H9 (cell line): ENCODE results near the gene PITPNM1. TPM values are rescaled to one million over a fixed set of nuclear protein-coding genes. Genes with fewer than 3 reads are reported as not detected.

Experiments
- DNase-seq: peaks from one replicate; pipeline ENCODE4 v3.0.0-alpha.2; 2017
- H2AFZ ChIP-seq: one replicate; pipeline ENCODE4 v1.6.1; 2013; ENCODE audit warnings: mild to moderate bottlenecking, low read length, control low read depth, moderate library complexity
- H2AK5ac ChIP-seq: 2 replicates; pipeline ENCODE4 v1.6.1; 2013; ENCODE audit warnings: low read length, control low read depth, mixed read lengths; ENCODE audit not compliant: insufficient read length
- H2BK120ac ChIP-seq: one replicate; pipeline ENCODE4 v1.6.1; 2013; ENCODE audit warnings: low read depth, mild to moderate bottlenecking, low read length, control low read depth, inconsistent platforms; ENCODE audit not compliant: poor library complexity, severe bottlenecking
- H2BK12ac ChIP-seq: 2 replicates; pipeline ENCODE4 v1.6.1; 2013; ENCODE audit warnings: low read length, control low read depth, mixed read lengths, low read depth; ENCODE audit not compliant: insufficient read length
- H2BK15ac ChIP-seq: 2 replicates; pipeline ENCODE4 v1.6.1; 2013; ENCODE audit warnings: low read depth, low read length, control low read depth
- H2BK20ac ChIP-seq: one replicate; pipeline ENCODE4 v1.6.1; 2013; ENCODE audit warnings: low read depth, mild to moderate bottlenecking, low read length, control low read depth, inconsistent platforms; ENCODE audit not compliant: poor library complexity, severe bottlenecking
- H2BK5ac ChIP-seq: 2 replicates; pipeline ENCODE4 v1.6.1; 2013; ENCODE audit warnings: low read length, control low read depth, mixed read lengths; ENCODE audit not compliant: insufficient read length
- H3K14ac ChIP-seq: 2 replicates; pipeline ENCODE4 v1.6.1; 2013; ENCODE audit warnings: low read length, control low read depth; ENCODE audit not compliant: insufficient read depth
- H3K18ac ChIP-seq: 2 replicates; pipeline ENCODE4 v1.6.1; 2013; ENCODE audit warnings: low read depth, mild to moderate bottlenecking, mixed read lengths, low read length, control low read depth; ENCODE audit not compliant: insufficient read length
- H3K23ac ChIP-seq: 2 replicates; pipeline ENCODE4 v1.6.1; 2013; ENCODE audit warnings: low read length, control low read depth, mixed read lengths, low read depth; ENCODE audit not compliant: insufficient read length
- H3K23me2 ChIP-seq: 2 replicates; pipeline ENCODE4 v1.6.1; 2013; ENCODE audit warnings: low read depth, mild to moderate bottlenecking, mixed read lengths, low read length, control low read depth; ENCODE audit not compliant: insufficient read length, poor library complexity, severe bottlenecking
- H3K27ac ChIP-seq: 2 replicates; pipeline ENCODE4 v1.5.1; 2013; ENCODE audit warnings: low read length, control low read depth, mixed read lengths, low read depth; ENCODE audit not compliant: insufficient read length
- H3K27me3 ChIP-seq: 2 replicates; pipeline ENCODE4 v1.6.1; 2013; ENCODE audit warnings: low read length, control low read depth, inconsistent platforms; ENCODE audit not compliant: insufficient read depth
- H3K4ac ChIP-seq: 2 replicates; pipeline ENCODE4 v1.6.1; 2013; ENCODE audit warnings: low read depth, mild to moderate bottlenecking, control low read depth, inconsistent platforms, low read length, moderate library complexity
- H3K4me1 ChIP-seq: 2 replicates; pipeline ENCODE4 v1.6.1; 2013; ENCODE audit warnings: low read length, control low read depth, inconsistent platforms; ENCODE audit not compliant: insufficient read depth
- H3K4me2 ChIP-seq: 2 replicates; pipeline ENCODE4 v1.6.1; 2013; ENCODE audit warnings: low read length, control low read depth, mixed read lengths; ENCODE audit not compliant: insufficient read length, insufficient read depth
- H3K56ac ChIP-seq: 2 replicates; pipeline ENCODE4 v1.6.1; 2013; ENCODE audit warnings: low read depth, mild to moderate bottlenecking, mixed read lengths, low read length, control low read depth; ENCODE audit not compliant: insufficient read length
- H3K79me1 ChIP-seq: 2 replicates; pipeline ENCODE4 v1.6.1; 2013; ENCODE audit warnings: low read depth, mild to moderate bottlenecking, moderate library complexity, low read length, control low read depth, inconsistent platforms; ENCODE audit not compliant: insufficient read depth, poor library complexity, severe bottlenecking
- H3K79me2 ChIP-seq: 2 replicates; pipeline ENCODE4 v1.6.1; 2013; ENCODE audit warnings: low read length, control low read depth, inconsistent platforms; ENCODE audit not compliant: insufficient read depth
- H3K9ac ChIP-seq: 2 replicates; pipeline ENCODE4 v1.6.1; 2013; ENCODE audit warnings: low read length, control low read depth, mixed read lengths; ENCODE audit not compliant: insufficient read length; ENCODE audit errors: extremely low read depth
- H3K9me3 ChIP-seq: one replicate; pipeline ENCODE4 v1.6.1; 2013; ENCODE audit warnings: low read depth, low read length, inconsistent platforms; ENCODE audit not compliant: control insufficient read depth
- H3T11ph ChIP-seq: one replicate; pipeline ENCODE4 v1.6.1; 2013; ENCODE audit warnings: mild to moderate bottlenecking, low read length, control low read depth, inconsistent platforms
- H4K20me1 ChIP-seq: one replicate; pipeline ENCODE4 v1.6.1; 2013; ENCODE audit not compliant: control insufficient read depth, insufficient read length, insufficient read depth
- H4K5ac ChIP-seq: 2 replicates; pipeline ENCODE4 v1.6.1; 2013; ENCODE audit warnings: low read depth, mild to moderate bottlenecking, mixed read lengths, low read length, control low read depth; ENCODE audit not compliant: insufficient read length
- H4K8ac ChIP-seq: replicated peaks from 2 replicates; pipeline ENCODE4 v1.6.1; 2013; ENCODE audit warnings: low read length, control low read depth, mixed read lengths, low read depth; ENCODE audit not compliant: insufficient read length
- H4K91ac ChIP-seq: 2 replicates; pipeline ENCODE4 v1.6.1; 2013; ENCODE audit warnings: low read depth, mild to moderate bottlenecking, moderate library complexity, mixed read lengths, low read length, control low read depth; ENCODE audit not compliant: insufficient read length
- H3K27ac Mint-ChIP-seq, 3 experiments: 2 replicates in 2 of 3; 3 replicates in 1 of 3; pipeline ENCODE4 v1.8.0; 2020 to 2021; ENCODE audit warnings: mixed read lengths in 3 of 3, mild to moderate bottlenecking in 1 of 3, moderate library complexity in 1 of 3
- H3K27me3 Mint-ChIP-seq: 2 replicates; pipeline ENCODE4 v1.8.0; 2021; ENCODE audit warnings: low read depth, mild to moderate bottlenecking, moderate library complexity, mixed read lengths
- H3K36me3 Mint-ChIP-seq, 3 experiments: 2 replicates in 2 of 3; 3 replicates in 1 of 3; pipeline ENCODE4 v1.8.0; 2020 to 2021; ENCODE audit warnings: low read depth in 3 of 3, mixed read lengths in 3 of 3; ENCODE audit not compliant: insufficient read depth in 1 of 3
- H3K4me1 Mint-ChIP-seq, 2 experiments: 2 replicates each; pipeline ENCODE4 v1.8.0; 2020; ENCODE audit warnings: mixed read lengths in 2 of 2
- H3K4me3 Mint-ChIP-seq, 2 experiments: 2 replicates in 1 of 2; 3 replicates in 1 of 2; pipeline ENCODE4 v1.8.0; 2020 to 2021; ENCODE audit warnings: mild to moderate bottlenecking in 2 of 2, mixed read lengths in 2 of 2, moderate library complexity in 1 of 2
- H3K9me3 Mint-ChIP-seq, 2 experiments: 2 replicates in 1 of 2; 3 replicates in 1 of 2; pipeline ENCODE4 v1.8.0; 2020; ENCODE audit warnings: mild to moderate bottlenecking in 2 of 2, mixed read lengths in 2 of 2, moderate library complexity in 1 of 2
- CTCF ChIP-seq: fragments of 200-600 bp; sonication (generic); conservative IDR thresholded peaks from 3 replicates; pipeline ENCODE4 v1.8.0; 2021; ENCODE audit warnings: antibody characterized with exemption, mild to moderate bottlenecking
- WGBS: extraction: QIAGEN DNeasy Blood & Tissue Kit; methylation state at CpG from one replicate; pipeline ENCODE4 v1.1.7; 2013; ENCODE audit warnings: missing lambda C conversion rate, low lambda C conversion rate, mixed read lengths; ENCODE audit not compliant: insufficient read length; ENCODE audit errors: extremely low coverage; 5-methylcytosine and 5-hydroxymethylcytosine counted together
- total RNA-seq: library from RNA; stranded (reverse); gene quantifications from 2 replicates; pipeline ENCODE4 v1.2.1, GENCODE V29; 2021

Gene PITPNM1
- total RNA-seq, 1 experiment from 2014 or later, result 43.5 TPM

GRCh38 chr11:67507242-67507863 is 2.2 kb upstream of the PITPNM1 start:
- Mint-ChIP-seq H3K9me3 (no peaks in the 10 kb centered on the region; a peak in 1 of 5 replicates), H3K27ac (peak overlapping the region; percentile 71 to 85 (median 82); a peak in 6 of 7 replicates)
- H3K4ac ChIP-seq, result no peak overlapping the region

More at GRCh38 chr11:67507242-67507863, 2.2 kb upstream of the PITPNM1 start:
- Histone ChIP-seq H3K27me3 (no peaks in the 10 kb centered on the region), H2BK5ac (no peak overlapping the region), H3K79me1 (no peaks in the 10 kb centered on the region), H3K9me3 (no peaks in the 10 kb centered on the region), H2BK20ac (no peak overlapping the region), H3K18ac (no peak overlapping the region), H2AK5ac (no peak overlapping the region), H3K4me2 (peak overlapping the region; percentile 71), H3K14ac (no peak overlapping the region; the same call in 1 of the 2 replicates), H3T11ph (no peak overlapping the region), H4K5ac (no peak overlapping the region), H3K9ac (peak overlapping the region; percentile 8), H2BK12ac (no peak overlapping the region), H3K79me2 (peaks cover 2% of the 10 kb centered on the region; the same call in 1 of the 2 replicates), H3K27ac (no peak overlapping the region), H2BK15ac (no peak overlapping the region), H3K23ac (no peak overlapping the region), H3K56ac (no peak overlapping the region), H2BK120ac (no peak overlapping the region), H3K23me2 (peaks cover 17% of the 10 kb centered on the region), H4K20me1 (no peaks in the 10 kb centered on the region), H4K8ac (no peak overlapping the region), H4K91ac (no peak overlapping the region), H2AFZ (no peak overlapping the region), H3K4me1 (no peaks in the 10 kb centered on the region)
- no peak for TF ChIP-seq CTCF
- no CpG with 5 or more reads among the region's 33 CpGs for WGBS
- DNase-seq, result peak; percentile 88
- peaks cover 19 to 30% of the 10 kb centered on the region in 2 experiments for H3K4me1 Mint-ChIP-seq
- peaks cover 27% of the 10 kb centered on the region for H3K27me3 Mint-ChIP-seq
- peaks cover 5 to 10% (median 9%) of the 10 kb centered on the region in 3 experiments; a peak in 6 of 7 replicates for H3K36me3 Mint-ChIP-seq
- H3K4me3 Mint-ChIP-seq, result peak overlapping the region; percentile 75 to 80
